Measurements from ENCODE around the gene P3R3URF.

The P3R3URF gene

GRCh38 chr1:46159516-46159915 is 16.8 kb downstream of the P3R3URF start:
- TF ChIP-seq CTCF (IDR thresholded peaks at IDR 0.05; ENCODE audit: control extremely low read depth, extremely low read depth, low read depth, missing control alignments), result no peak
- ChIA-PET CTCF (interaction anchor here (1.1 to 2.1 kb wide), 3 partner anchors 10 to 25 kb away, joined by 4 to 9 read pairs (median 6); no protein-coding TSS in a partner anchor), POLR2A (no interaction called here)
- no peak for DNase-seq (ENCODE audit: extremely low spot score)

- ChIA-PET CTCF (interaction anchor here (0.5 to 2.6 kb wide), 8 partner anchors 9 to 1320 kb away, joined by 3 to 19 read pairs (median 4); no protein-coding TSS in a partner anchor), POLR2A (no interaction called here)
- no peak for TF ChIP-seq CTCF (IDR thresholded peaks at IDR 0.05; ENCODE audit: control extremely low read depth, extremely low read depth, low read depth, missing control alignments)
- no peak for DNase-seq (ENCODE audit: extremely low spot score)
Measured at GRCh38 chr1:46158312-46159281, 17.7 kb downstream of the P3R3URF start.

- POLR2A ChIA-PET, result no interaction called here
- no peak for TF ChIP-seq CTCF (IDR thresholded peaks at IDR 0.05; ENCODE audit: control extremely low read depth, extremely low read depth, low read depth, missing control alignments)
- CTCF ChIA-PET, result interaction anchor here (0.5 to 2.6 kb wide), 10 partner anchors 9 to 1320 kb away, joined by 3 to 19 read pairs (median 4); partner anchors contain the start of gene TSPAN1
- DNase-seq (ENCODE audit: extremely low spot score), result no peak
Measured at GRCh38 chr1:46157916-46158311, 18.4 kb downstream of the P3R3URF start.

- POLR2A ChIA-PET, result interaction anchor here (1.0 kb wide), 1 partner anchor 21 kb away, joined by 3 read pairs; the partner anchor contains the start of gene PIK3R3
- CTCF ChIA-PET, result no interaction called here
- no peak for TF ChIP-seq CTCF (IDR thresholded peaks at IDR 0.05; ENCODE audit: control extremely low read depth, extremely low read depth, low read depth, missing control alignments)
- DNase-seq (ENCODE audit: extremely low spot score), result no peak
Measured at GRCh38 chr1:46153732-46154131, 22.6 kb downstream of the P3R3URF start.

- no peak for TF ChIP-seq CTCF (IDR thresholded peaks at IDR 0.05; ENCODE audit: control extremely low read depth, extremely low read depth, low read depth, missing control alignments)
- POLR2A ChIA-PET, result no interaction called here
- DNase-seq (ENCODE audit: extremely low spot score), result no peak
- CTCF ChIA-PET, result no interaction called here
Measured at GRCh38 chr1:46153228-46153627, 23.1 kb downstream of the P3R3URF start.

- no peak for TF ChIP-seq CTCF (IDR thresholded peaks at IDR 0.05; ENCODE audit: control extremely low read depth, extremely low read depth, low read depth, missing control alignments)
- DNase-seq (ENCODE audit: extremely low spot score), result no peak
- POLR2A ChIA-PET, result no interaction called here
- CTCF ChIA-PET, result interaction anchor here (0.6 to 1.2 kb wide), 3 partner anchors 10 to 72 kb away, joined by 3 read pairs; no protein-coding TSS in a partner anchor
Measured at GRCh38 chr1:46152016-46152415, 24.3 kb downstream of the P3R3URF start.

Data from GM10248 (cell line).